Measurements from ENCODE around the gene GNG11.
"Not testable (repeated sequence)": the region's sequence is repeated elsewhere in the genome, so short reads cannot be mapped to it uniquely, and the experiment has no call there.

DNA sequence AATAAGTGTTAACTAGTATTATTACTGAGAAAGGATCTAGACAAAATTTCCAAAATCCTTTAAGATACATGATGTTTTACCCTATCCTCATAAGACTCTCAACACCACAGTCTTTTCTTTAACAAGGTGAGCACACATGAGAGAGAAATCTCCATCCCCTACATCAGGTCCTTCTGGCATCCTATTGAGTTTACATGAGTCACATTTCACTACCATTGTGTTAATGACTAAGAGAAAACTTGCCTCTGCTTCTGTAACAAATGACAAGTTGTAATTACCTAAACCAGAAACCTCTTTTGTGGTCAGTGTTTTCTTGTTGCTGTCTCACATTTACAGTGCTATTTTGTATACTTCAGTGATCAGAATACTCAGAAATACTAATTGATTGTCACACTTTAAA, 9.9 kb upstream of the GNG11 start:
- TF ChIP-seq CTCF (IDR thresholded peaks at IDR 0.05; ENCODE audit: low read depth, low read length, poor library complexity, severe bottlenecking); EZH2phosphoT487 (IDR thresholded peaks at IDR 0.05; ENCODE audit: borderline replicate concordance, low read length): not testable (repeated sequence)

All from DOHH2 (cell line).